HG02981 (cell line): ENCODE results near the gene LRMDA.

Experiments
- ATAC-seq: cut with Tn5 transposase; IDR thresholded peaks from one replicate; pipeline ENCODE4 v1.9.1; 2021; ENCODE audit warnings: mild to moderate bottlenecking, moderate library complexity; ENCODE audit not compliant: unreplicated experiment

Gene LRMDA

DNA sequence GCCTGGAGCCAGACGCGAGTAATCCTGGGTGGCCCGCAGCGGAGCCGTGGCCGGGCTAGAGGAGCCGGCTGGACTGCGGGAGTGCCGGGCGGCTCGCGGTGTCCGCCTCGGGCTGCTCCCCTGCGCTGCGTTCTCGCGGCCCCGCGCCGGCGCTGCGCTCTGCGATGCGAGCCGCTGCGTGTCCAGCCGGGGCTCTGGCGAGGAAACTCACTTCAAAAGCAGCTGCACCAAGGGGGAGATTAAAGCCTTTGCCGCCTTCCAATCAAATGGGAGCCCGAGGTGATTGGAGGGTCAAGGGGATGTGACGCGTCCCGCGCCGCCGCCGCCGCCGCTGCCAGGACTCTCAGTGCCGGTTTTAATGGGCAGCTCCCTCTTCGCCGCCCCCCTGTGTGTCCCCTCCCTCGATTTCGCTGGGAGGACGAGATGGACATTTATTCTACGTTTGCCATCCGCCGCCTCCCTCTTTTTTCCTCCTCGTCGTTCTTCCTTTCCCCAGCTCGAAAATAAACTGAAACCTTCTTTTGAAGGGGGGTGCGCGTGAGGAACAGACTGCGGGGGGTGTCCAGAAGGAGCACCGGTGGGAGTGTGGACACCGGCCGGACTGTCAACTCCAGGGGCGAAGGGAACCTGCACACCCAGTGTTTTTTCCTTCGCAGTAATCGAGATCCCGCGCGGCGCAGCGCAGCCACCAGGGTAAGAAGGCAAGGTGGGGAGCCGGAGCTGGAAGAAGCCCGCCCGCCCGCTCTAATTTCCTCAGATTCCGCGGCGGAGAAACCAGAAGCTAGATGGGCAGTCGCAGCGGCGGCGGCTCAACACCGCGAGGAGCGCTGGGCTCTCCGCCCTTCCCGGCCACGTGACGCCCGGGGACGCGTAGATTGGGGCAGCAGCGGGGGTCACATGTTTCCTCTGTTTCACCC, 29.6 kb upstream of the LRMDA start, which contains the start of gene ZNF503:
Gene ZNF503 (minus strand): TSS at position 196 of the 917 bp plus-strand sequence. CDS start 345 bp downstream, outside the sequence.
- ATAC-seq = peak; percentile 41

DNA sequence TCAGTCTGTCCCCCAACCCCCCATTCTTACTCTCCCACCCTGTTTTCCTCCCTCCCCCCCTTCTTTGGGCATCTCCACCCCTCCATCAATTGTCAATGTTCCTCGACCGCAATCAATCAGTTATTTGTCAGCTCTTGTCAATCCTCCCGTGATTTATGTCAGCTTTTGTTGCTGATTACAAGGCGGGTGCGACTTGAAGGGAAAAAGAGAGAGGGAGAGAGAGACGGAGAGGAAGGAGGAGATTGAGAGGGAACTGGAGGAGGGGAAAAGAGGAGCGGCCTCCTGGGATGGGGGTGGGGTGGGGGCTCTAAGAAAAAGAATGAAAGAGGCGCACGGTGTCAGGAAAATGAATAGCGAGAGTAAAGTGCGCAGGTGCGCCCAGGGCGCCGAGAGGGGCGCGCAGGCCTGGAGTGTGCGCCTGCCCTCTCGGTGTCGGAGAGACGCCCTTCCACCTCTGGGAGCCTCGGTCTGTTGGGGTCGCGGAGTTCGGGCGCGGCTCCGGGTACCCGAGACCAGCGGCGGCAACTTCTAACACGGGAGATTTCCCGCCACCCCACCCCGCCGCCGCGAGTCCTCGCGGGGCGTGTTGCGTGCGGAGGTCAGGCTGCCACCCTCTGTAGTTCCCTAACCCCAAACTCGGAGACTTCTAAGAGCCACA, 28.8 kb upstream of the LRMDA start:
- no peak for ATAC-seq

DNA sequence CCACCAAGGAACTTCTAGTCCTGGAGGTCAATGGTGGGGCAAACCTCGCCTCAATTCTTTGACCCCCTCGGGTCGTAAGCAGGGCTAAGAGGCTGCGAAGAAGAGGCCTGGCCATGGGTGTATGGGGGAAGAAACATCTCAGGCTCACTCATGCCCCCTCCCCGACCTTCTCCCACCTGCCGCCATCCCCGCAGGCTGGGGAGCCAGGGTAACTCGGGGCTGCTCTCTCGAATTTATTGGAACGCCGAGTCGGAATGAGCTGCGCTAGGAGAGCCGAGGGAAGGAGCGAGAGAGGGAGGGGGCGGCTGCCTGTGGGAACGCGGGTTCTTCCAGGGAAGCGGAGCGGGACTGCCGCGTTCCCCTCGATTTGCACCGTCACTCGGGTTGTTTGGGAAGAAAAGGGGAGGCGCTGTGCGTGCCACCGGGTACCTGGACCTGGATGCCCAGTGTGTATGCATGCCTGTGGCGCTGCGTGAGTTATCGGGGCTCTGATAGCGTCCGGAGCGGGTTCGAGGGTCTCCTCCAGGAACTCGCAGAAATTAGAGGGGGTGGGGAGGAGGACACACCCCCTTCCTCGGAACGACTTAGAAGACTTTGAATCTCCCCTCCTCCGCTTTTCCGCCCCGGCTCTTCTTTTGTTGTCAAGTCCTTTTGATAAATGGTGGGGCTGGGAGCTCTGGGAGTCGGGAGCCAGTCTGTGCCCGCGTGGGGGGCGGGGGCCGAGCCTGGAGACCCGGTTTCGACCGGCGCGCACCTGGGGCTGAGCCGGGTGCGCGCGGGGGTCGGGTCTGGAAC, 28.1 kb upstream of the LRMDA start:
- ATAC-seq = no peak

DNA sequence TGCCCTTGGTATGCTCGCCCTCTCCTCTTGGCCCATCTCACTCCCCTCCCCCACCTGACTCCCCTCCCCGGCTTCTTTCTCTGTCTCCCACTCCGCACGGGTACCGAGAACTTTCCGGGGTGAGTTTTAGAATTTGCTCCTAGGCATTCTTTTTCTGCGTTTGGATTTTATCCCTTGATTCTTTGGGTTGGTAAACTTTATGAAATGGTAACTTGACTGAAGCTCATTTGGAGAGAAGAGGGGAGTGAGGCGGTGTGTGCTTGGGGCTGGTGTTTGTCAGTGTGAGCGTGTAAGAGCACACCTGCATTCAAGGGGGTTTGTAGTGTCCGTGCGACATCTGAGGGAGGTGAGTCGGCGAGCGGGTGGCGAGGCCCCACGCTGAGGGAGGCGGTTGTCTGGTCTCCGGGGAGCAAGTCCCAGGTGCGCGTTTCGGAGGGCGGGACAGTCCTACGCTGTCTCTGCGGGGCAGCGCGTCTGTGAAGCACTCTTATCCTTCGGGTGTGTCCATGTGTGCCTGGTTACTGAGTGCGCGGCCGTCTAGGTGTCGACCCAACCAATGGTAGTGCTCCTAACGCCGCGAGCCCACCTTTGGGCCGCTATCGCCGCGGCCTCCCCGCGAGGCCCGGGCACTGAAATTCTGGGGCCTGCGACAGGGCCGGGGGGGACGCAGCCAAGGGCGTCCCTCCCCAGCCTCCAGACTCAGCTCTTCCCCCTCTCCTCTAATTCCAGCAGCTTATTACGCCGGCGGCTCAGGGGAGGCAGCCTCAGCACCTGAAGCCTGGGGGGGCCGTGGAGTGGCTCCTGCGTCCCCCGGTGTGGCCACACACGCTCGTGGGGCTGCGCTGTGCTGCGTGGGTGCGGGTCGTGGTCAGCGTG, 27.2 kb upstream of the LRMDA start:
- no peak for ATAC-seq

DNA sequence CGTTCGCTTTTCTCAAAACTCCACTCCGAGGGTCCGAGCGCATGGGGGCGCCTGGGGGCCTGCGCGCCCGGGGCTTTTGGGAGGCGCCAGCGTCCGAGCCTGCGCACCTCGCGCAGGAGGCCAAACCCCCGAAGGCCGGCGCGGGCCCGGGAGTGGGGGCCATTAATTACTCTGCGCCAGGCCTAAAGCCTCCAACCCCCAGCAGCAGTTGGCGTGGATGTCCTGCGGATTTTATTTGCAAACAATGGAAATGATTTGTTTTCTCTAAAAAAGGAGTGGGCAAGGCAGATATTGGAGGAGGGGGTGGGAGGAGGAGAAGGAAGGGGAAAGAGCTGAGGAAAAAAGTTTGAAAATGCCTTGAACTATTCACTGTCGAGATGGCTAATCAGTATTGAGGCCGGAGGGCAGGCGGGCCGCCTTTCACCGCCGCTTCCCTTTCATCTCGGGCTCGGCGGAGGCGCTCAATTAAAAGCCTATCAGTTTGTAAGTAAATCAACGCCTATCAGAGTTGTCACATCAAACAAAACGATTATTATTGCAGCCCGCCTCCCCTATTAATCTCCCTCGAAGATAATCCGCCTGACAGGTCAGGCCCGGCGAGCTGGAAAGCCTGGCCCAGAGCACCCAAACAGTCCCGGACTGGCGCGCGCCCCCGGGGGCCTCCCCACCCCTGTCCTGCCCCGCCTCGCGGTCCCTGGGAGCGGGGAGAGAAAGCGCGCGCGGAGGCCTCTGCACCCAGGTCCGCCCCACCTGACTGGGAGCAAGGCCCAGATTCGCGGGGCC, 26.4 kb upstream of the LRMDA start:
- ATAC-seq = no peak

DNA sequence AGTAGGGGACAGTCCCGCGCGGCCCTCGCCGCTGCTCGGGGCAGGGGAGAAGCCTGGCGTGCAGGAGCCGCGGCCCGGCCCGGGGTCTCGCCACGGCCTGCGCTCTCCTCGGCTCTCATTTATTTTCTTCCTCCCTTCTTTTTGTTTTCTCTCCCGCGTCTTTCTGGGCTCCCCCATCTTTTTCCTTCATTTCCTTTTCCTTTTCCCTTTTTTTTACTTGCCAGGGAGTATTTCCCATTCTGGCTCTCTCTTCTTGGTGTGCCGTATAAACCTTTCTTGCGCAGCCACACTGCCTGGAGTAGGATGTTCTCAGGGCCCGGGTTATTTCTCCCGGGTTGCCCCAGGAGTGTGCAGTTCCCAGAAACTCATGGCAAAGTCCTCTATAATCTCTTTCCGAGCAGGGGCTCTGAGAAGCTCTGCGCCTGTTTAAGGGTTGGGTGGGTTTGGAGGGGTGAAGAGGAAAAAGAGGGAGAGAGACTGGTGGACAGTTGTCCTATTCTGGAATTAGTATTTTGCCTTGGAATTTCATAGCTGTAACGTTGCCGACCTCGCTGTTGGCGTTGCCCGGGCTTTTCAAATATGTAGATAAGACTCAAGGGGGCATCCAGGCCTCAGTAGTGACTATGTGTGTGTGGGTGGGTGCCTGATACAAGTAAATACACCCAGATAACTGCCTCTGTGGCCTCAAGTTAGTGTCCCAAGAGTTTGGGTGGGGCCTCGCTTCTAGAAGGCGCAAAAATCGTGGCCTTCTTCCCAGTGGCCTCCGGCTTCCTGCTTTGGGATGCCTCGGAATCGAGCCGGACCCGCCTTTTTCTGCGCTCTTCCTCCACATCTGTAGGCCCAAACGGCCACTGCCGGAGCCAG, 25.6 kb upstream of the LRMDA start:
- no peak for ATAC-seq

DNA sequence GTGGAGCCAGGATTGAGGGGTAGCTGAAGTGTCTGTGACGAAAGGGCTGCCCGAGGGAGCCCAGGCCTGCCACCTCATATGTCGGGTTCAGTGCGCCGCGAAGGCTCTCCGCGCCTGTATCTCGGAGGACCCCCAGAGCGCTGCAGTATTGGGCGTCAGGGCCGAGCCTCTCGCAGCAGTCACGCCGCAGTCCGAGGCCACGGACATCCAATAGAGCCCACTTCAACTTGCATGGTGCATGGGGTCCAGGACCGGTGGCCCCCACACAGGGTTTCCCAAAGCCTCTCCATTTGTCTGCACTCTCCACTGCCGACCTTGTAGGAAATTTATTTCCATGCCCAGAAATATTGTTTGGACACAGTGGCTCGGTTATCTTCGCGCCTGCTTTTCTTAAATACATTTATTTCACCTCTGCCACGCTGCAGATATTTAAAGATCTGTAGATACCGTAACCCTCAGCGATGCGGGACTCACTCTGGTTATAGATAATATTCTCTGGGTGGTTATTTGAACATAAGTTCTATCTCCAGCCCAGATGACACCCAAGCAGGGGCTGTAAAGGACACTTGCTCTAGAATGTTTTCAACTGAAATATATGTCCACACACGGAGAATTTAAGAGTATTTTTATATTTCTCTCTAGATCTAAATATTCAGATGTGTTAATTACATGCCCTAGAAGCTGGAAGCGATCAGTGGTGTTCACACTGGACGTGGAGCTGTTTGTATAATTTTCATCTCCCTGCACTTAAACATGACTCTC, 24.8 kb upstream of the LRMDA start:
- no peak for ATAC-seq

DNA sequence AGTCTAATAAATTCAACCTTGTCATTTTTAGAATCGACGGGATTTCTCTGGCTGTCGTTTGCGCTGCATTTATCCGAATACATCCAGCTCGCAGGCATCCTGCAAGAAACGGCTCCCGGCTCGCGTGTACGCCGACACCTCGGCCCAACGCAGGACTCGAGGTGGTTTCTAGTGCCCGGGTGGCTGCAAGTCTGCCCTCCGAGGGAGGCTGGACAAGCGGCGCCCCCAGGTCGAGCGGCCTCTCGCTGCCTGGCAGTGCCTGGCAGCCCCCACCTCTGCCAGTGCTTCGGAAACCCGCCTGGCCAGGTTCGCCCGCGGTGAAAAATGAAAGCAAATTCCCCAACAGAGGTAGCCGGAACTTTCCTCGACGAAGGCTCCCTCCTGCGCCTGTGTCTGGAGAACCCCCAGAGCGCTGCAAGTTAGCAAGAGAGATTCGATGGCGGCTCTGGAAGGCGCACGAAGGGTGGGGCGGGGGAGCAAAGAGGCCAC, 24.2 kb upstream of the LRMDA start:
- ATAC-seq = no peak

DNA sequence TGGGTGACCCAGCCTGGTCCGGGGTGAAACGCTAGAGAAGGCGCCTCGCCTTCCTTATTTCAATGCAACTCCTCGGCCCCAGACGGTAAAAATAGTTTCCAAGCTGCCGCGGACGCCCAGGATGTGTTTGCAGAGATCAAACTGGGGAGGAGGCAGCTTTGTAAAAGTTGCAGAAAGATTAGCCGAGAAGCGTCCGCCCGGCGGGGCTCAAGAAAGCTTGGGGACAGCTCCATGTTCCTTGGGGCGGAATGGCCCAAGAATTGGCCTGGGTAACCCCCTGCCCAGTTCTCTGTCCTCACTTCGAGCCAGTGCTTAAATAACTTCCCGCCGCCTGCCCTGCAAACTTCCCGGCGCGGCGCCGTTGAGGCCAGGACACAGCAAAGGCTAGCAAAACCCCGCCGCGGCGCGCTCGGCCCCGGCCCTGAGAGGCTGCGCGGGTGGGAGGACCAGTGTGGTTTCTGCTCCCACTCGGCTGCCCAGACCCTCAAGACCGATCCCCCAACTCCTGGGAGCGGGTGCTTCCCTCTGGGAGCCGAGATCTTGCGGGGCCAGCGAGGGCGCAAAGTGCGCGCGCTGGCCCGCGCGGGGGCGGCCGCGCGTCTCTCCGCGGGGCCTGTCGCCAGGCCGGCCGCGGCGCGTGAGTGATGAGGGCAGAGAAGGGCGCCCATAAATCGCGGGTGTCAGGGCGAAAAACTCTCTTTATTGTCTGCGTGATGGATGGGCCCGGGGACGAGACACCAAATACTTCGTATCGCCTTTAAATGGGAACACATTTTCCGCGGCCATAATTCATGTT, 23.5 kb upstream of the LRMDA start:
- no peak for ATAC-seq

DNA sequence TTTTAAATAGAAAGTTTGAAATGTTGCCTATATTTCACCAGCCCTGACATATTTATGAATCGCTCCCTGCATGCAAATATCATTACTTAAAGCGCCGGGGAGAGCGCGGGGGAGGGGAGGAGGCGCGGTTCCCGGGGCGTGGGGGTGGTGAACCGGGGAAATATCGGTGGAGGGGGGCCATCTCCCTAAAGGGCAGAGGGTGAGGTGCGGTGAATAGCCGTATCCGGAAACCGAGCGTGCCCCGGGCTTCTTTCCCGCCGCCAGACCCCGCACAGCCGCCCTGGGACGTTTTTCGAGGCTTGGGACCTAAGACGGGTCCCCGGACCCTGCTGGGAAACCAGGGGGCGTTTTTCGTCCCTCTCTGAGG, 22.9 kb upstream of the LRMDA start:
- ATAC-seq = no peak

DNA sequence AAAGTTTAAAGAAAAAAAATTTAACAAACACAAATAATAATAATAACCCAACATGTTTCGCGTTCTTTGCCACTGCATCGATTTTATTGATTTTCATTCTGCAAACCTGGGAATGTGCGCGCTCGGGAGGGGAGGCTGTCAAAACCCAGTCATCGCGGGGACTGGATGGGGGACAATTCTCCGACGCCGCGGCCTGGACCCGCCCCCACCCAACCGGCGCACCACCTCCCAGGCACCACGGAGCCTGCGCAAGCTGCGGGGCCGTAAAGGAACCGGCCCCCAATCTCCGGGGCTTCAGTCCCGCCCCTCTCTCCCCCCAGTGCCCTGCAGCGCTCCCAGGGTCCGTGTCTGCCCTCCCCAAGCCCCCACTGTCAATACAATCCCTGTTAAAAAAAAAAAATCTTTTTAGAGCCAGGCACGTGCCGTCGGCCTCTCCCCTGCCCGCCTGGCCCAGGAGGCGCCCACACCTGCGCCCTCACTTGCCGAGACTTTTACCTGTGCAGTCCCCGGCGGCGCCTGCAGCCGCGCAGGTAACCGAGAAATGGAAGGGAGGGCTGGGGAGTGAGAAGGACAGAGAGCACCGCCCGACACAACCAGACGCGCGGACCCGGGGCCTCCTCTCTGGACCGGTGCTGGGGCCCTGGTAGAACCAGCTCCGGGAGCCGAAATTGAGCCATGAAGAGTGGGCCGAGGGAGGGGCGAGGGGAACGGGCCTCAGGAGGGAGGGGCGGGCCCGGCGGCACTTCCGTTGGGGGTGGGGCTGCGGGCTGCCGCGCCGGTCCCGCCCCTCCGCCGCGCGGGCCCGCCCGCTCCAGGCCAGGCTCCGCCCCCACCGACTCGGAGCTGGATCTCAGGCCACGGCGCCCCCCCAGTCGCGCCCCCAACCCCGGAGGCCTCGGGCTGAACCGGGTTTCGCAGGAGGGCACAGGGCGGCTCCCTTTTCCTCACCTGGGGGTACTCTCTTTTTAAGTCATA, 22.2 kb upstream of the LRMDA start:
- ATAC-seq = no peak

DNA sequence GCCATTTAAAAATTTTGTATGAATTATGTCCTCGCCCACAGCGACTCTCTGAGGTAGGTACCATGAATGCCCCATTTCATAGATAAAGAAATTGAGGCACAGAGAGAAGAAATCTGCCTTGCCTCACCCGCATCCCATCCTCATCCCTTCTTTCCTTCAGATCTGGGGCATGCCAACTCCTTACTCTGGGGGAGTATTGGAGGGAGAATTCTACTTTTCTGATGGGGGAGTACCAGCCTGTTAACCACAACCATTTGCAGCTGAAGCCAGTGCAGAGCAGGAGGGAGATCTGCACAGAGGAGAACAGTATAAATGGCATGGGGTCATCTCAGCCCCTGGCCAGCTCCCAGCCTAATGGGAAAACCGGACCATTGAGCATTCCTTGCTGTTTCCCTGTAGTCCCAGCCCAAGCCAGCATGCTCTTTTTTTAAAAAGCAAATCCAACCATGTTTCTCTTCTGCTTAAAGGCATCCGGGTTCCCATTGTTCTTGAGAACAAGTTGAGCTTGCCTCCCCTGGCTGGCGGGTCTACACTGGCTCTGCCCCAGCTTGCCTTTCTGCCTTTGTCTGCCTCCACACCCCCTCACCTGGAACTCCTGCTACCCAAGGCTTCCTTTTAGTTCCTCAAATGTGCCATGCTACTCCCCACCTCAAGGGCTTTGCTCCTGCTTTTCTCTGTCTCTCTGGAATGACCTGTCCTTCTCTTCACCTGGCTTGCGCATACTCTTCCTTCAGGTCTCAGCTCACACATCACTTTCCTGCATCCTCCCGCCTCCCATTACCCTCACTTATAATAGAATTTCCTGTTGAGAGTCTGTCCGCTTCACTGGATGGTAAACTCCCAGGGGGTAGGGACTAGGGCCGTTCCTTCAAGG, 21.1 kb upstream of the LRMDA start:
- no peak for ATAC-seq

DNA sequence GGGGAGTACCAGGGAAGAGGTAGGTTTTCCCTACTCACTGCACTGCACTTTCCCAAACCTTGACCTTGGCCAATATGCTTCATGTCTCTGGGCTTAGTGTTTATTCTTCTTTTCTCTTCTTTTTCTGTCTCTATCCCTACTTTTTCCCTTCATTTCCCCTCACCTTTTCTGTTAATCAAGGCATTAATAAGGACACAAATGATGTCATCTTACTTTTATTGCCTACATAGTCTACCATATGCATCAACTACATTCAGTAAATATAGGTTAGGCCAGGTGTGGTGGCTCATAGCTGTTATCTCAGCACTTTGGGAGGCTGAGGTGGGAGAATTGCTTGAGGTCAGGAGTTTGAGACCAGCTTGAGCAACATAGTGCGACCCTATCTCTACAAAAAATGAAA, 16.9 kb upstream of the LRMDA start:
- ATAC-seq = no peak

DNA sequence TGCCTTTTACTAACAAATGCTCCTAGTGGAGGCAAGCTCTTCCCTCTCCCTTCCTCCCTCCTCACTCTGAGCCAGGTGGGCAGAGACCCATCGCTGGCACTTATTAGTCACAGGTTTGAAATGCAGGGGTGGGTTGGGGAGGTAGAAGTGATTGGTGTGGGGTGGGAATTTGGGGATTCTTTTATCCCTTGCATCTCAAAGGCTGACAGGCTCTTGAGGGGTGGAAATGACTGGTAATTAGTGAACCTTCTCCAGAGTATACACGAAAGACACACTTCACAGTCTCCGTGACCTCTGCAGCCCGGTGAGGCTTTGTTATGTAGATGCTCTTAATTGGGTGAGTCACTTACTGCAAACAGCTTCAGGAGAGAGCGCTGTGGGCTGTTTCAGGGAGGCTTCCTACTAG, 13.9 kb upstream of the LRMDA start:
- no peak for ATAC-seq

DNA sequence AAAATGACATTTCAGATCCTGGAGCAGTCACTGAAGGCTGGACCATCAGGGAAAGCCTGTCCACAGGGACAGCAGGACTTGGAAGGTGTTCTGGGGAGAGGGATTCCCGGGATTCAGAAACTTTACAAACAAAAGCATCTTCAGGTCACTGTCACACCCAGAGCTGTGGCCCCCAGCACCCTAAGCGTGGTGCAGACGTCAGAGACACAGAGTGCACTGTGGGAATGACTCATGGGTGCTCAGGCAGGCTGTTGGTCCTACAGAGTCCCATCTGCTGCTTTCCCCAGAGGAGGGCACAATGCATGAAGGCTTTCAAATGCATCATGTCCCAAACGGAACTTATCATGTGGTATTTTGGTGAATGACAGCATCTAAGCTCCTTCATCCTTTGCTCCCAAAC, 13.1 kb upstream of the LRMDA start:
- no peak for ATAC-seq
